ENCODE results near the gene MAG. TPM values are rescaled to one million over a fixed set of nuclear protein-coding genes. Genes with fewer than 3 reads are reported as not detected.

The MAG gene
- total and polyA plus RNA-seq, 2 of the 8 experiments (the other 6 are each of a cell fraction or from before 2014, with no cell fraction given), result 0.20 to 1.3 TPM

DNA sequence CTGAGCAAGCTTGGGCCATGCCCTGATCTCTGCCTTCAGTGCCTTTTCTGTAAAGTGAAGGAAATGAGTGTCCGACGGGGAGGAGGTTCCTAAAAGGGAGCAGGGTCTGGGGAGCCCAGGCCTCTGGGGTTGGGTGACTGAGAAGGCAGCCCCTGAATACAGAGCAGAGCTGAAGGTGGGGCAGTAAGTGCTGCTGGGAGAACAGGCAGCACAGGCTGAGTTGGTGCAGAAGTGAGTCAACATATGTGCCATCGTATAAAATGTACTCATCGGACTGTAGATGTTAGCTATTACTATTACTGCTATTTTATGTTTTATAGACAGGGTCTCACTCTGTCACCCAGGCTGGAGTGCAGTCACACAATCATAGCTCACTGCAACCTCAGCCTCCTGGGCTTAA lies 10.7 kb upstream of the MAG start:
- H3K27me3 ChIP-seq (replicated peaks in 1 of 4; ENCODE audit: control insufficient read depth in 3 of 4, extremely low read depth in 1 of 4, insufficient read depth in 3 of 4, low read length in 3 of 4), result no peaks in the 10 kb centered on the region
- ChIA-PET POLR2A (ENCODE audit: partially characterized antibody) (interaction anchor here (0.9 to 5.5 kb wide), 10 partner anchors 8 to 216 kb away, joined by 3 to 28 read pairs (median 10); partner anchors contain the start of genes MAG and USF2), CTCF (ENCODE audit: partially characterized antibody) (interaction anchor here (1.2 to 1.8 kb wide), 3 partner anchors 11 to 72 kb away, joined by 4 to 5 read pairs (median 4); no protein-coding TSS in a partner anchor)
- H4K8ac ChIP-seq (ENCODE audit: extremely low read depth, insufficient read depth, low read length), result no peak overlapping the region
- H3K56ac ChIP-seq (replicated peaks; ENCODE audit: insufficient read length, low read depth, low read length), result no peak overlapping the region
- H3K9ac ChIP-seq (replicated peaks in 1 of 4; ENCODE audit: extremely low read depth in 1 of 4, low read depth in 3 of 4, low read length in 3 of 4), result no peak overlapping the region
- no peak overlapping the region for H3K23ac ChIP-seq (ENCODE audit: insufficient read length)
- no peaks in the 10 kb centered on the region for H3K9me3 ChIP-seq (ENCODE audit: insufficient read depth in 2 of 2, low read depth in 1 of 2, low read length in 1 of 2)
- peaks cover 0 to 7% (median 5%) of the 10 kb centered on the region in 4 experiments; a peak in 5 of 7 replicates for H3K4me1 ChIP-seq (replicated peaks in 1 of 4; ENCODE audit: control insufficient read depth in 3 of 4, insufficient read depth in 4 of 4, low read length in 3 of 4)
- no peak overlapping the region for H3K4ac ChIP-seq (replicated peaks; ENCODE audit: insufficient read length, low read depth, low read length)
- 89% methylated on average over 4 of the region's 4 CpGs; no CpG with 5 or more reads in 1 of the 2 experiments for WGBS, 2 experiments (ENCODE audit: extremely low coverage in 1 of 2, insufficient coverage in 1 of 2, insufficient read length in 1 of 2, insufficient replicate concordance in 2 of 2, low coverage in 1 of 2, low lambda C conversion rate in 2 of 2, missing lambda C conversion rate in 1 of 2)
- H3K23me2 ChIP-seq (ENCODE audit: low read depth, low read length), result no peaks in the 10 kb centered on the region
- no peak overlapping the region for H3K4me3 ChIP-seq (ENCODE audit: extremely low read depth in 1 of 4, insufficient read depth in 2 of 4, low read depth in 3 of 4, low read length in 4 of 4)
- H2BK20ac ChIP-seq (ENCODE audit: low read length), result no peak overlapping the region
- DNase-seq (ENCODE audit: low read depth in 1 of 2, low spot score in 2 of 2), result no peak
- H3K27ac ChIP-seq (ENCODE audit: low read depth, low read length), result no peak overlapping the region
- no peaks in the 10 kb centered on the region for H3K79me1 ChIP-seq (ENCODE audit: low read depth, low read length)
- TF ChIP-seq SAP30 (IDR thresholded peaks at IDR 0.05; ENCODE audit: insufficient read depth, insufficient replicate concordance, low read length) (no peak), EP300 (IDR thresholded peaks at IDR 0.05; ENCODE audit: borderline replicate concordance in 1 of 2, low read depth in 2 of 2, low read length in 2 of 2) (no peak)
- TF ChIP-seq, protein P1, sequence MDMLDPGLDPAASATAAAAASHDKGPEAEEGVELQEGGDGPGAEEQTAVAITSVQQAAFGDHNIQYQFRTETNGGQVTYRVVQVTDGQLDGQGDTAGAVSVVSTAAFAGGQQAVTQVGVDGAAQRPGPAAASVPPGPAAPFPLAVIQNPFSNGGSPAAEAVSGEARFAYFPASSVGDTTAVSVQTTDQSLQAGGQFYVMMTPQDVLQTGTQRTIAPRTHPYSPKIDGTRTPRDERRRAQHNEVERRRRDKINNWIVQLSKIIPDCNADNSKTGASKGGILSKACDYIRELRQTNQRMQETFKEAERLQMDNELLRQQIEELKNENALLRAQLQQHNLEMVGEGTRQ (IDR thresholded peaks at IDR 0.05; ENCODE audit: low read length), result no peak
- no peak overlapping the region for H2BK15ac ChIP-seq (ENCODE audit: low read length)
- H4K20me1 ChIP-seq (replicated peaks in 1 of 2; ENCODE audit: control insufficient read depth in 1 of 2, insufficient read depth in 2 of 2, low read length in 2 of 2), result peaks cover 0 to 4% of the 10 kb centered on the region in 2 experiments
- no peak overlapping the region for H3K18ac ChIP-seq (ENCODE audit: extremely low read depth, low read length)
- no peak overlapping the region for H2BK5ac ChIP-seq (ENCODE audit: low read depth, low read length)
- H4K5ac ChIP-seq (ENCODE audit: insufficient read length, low read depth, low read length), result no peak overlapping the region
- no peak overlapping the region for H2BK120ac ChIP-seq (replicated peaks; ENCODE audit: low read depth, low read length)
- H3K4me2 ChIP-seq (ENCODE audit: insufficient read depth in 1 of 2, low read depth in 2 of 2, low read length in 2 of 2), result no peak overlapping the region
- H3K79me2 ChIP-seq (ENCODE audit: control insufficient read depth in 1 of 2, insufficient read depth in 2 of 2, low read length in 2 of 2), result no peaks in the 10 kb centered on the region
- H2AK5ac ChIP-seq (ENCODE audit: low read depth, low read length), result no peak overlapping the region
- no peak overlapping the region for H3K14ac ChIP-seq (ENCODE audit: insufficient read length)
- H3K36me3 ChIP-seq (ENCODE audit: control insufficient read depth in 2 of 4, insufficient read depth in 4 of 4, low read length in 3 of 4), result peaks cover 3 to 5% (median 5%) of the 10 kb centered on the region in 4 experiments; a peak in 6 of 8 replicates
- H4K91ac ChIP-seq (replicated peaks; ENCODE audit: insufficient read length, low read length), result no peak overlapping the region
- FAIRE-seq, result no peak
- no peak overlapping the region for H2BK12ac ChIP-seq (ENCODE audit: low read depth, low read length)
- no peak overlapping the region for H2AFZ ChIP-seq (ENCODE audit: low read length)

Data from H1 (cell line).